ENCODE results near the gene CDH15. TPM values are rescaled to one million over a fixed set of nuclear protein-coding genes. Genes with fewer than 3 reads are reported as not detected.

CDH15 gene
- total and polyA plus RNA-seq, 2 of the 13 experiments (the other 11 are each of a cell fraction or from before 2014, with no cell fraction given): 0.74 to 2.2 TPM

- TF ChIP-seq MXD1 (CRISPR knock-in tag; IDR thresholded peaks at IDR 0.05) (peak; percentile 34), ZSCAN30 (CRISPR knock-in tag; IDR thresholded peaks at IDR 0.05) (no peak), ZNF484 (CRISPR knock-in tag; IDR thresholded peaks at IDR 0.05; ENCODE audit: borderline replicate concordance, low read depth) (no peak), ARNT (IDR thresholded peaks at IDR 0.05) (no peak), ZBTB37 (CRISPR knock-in tag; IDR thresholded peaks at IDR 0.05) (no peak), HMG20A (CRISPR knock-in tag; IDR thresholded peaks at IDR 0.05; ENCODE audit: borderline replicate concordance) (no peak), ZNF670 (CRISPR knock-in tag; IDR thresholded peaks at IDR 0.05; ENCODE audit: borderline replicate concordance) (no peak), ETV6 (CRISPR knock-in tag; conservative IDR thresholded peaks at IDR 0.05) (no peak), PPARG (CRISPR knock-in tag; conservative IDR thresholded peaks at IDR 0.05) (no peak), ZNF580 (CRISPR knock-in tag; IDR thresholded peaks at IDR 0.05; ENCODE audit: borderline replicate concordance, low read depth) (no peak), FOXA3 (CRISPR knock-in tag; IDR thresholded peaks at IDR 0.05) (no peak), ZNF572 (CRISPR knock-in tag; IDR thresholded peaks at IDR 0.05) (no peak), ZBTB42 (CRISPR knock-in tag; IDR thresholded peaks at IDR 0.05) (no peak), ZNF318 (CRISPR knock-in tag; IDR thresholded peaks at IDR 0.05) (no peak), ZNF547 (CRISPR knock-in tag; IDR thresholded peaks at IDR 0.05) (0 out of 2 replicates have a peak, but pooled peaks have one; percentile 29)
- TF ChIP-seq, protein P1, sequence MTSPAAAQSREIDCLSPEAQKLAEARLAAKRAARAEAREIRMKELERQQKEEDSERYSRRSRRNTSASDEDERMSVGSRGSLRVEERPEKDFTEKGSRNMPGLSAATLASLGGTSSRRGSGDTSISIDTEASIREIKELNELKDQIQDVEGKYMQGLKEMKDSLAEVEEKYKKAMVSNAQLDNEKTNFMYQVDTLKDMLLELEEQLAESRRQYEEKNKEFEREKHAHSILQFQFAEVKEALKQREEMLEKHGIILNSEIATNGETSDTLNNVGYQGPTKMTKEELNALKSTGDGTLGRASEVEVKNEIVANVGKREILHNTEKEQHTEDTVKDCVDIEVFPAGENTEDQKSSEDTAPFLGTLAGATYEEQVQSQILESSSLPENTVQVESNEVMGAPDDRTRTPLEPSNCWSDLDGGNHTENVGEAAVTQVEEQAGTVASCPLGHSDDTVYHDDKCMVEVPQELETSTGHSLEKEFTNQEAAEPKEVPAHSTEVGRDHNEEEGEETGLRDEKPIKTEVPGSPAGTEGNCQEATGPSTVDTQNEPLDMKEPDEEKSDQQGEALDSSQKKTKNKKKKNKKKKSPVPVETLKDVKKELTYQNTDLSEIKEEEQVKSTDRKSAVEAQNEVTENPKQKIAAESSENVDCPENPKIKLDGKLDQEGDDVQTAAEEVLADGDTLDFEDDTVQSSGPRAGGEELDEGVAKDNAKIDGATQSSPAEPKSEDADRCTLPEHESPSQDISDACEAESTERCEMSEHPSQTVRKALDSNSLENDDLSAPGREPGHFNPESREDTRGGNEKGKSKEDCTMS (CRISPR knock-in tag; conservative IDR thresholded peaks at IDR 0.05): no peak
Measured at GRCh38 chr16:89171216-89172170, at the start of gene CDH15 (continued).
